ENCODE measurements around the gene CACNB4.

GRCh38 chr2:151973901-151974199 lies 125.0 kb downstream of the CACNB4 start:
- peak; percentile 55; the same call in 1 of the 2 replicates for TF ChIP-seq GATA2 (IDR thresholded peaks at IDR 0.05; ENCODE audit: low read depth, low read length)
- no peak for TF ChIP-seq GATA3 (IDR thresholded peaks at IDR 0.05; ENCODE audit: low read depth, low read length)
